ENCODE results near the gene RNU2-63P.
"Not testable (repeated sequence)": the region's sequence is repeated elsewhere in the genome, so short reads cannot be mapped to it uniquely, and the experiment has no call there.

The RNU2-63P gene

GRCh38 chr2:87981182-87981581, 35.2 kb downstream of the RNU2-63P start:
- not testable (repeated sequence) for DNase-seq (ENCODE audit: low read depth in 2 of 2)

GRCh38 chr2:87972385-87972784, 44.0 kb downstream of the RNU2-63P start:
- DNase-seq (ENCODE audit: low read depth in 2 of 2): not testable (repeated sequence)
